Adipocyte (in vitro differentiated cells): ENCODE measurements around the gene MGAT5B.
A peak's percentile ranks its signal among the peaks of the same experiment; 100 is the strongest.

Experiments used
- DNase-seq: peaks from one replicate; pipeline ENCODE4 v3.0.0-alpha.2; 2015; ENCODE audit warnings: low read depth
- H3K27me3 ChIP-seq: replicated peaks from 2 replicates; pipeline ENCODE4 v1.7.0; 2013; ENCODE audit warnings: mild to moderate bottlenecking, low read length, moderate library complexity; ENCODE audit not compliant: control insufficient read depth, insufficient read depth
- H3K36me3 ChIP-seq: 2 replicates; pipeline ENCODE4 v1.7.0; 2013; ENCODE audit warnings: low read length, mild to moderate bottlenecking, moderate library complexity; ENCODE audit not compliant: control insufficient read depth, insufficient read depth, severe bottlenecking
- H3K4me1 ChIP-seq: 2 replicates; pipeline ENCODE4 v1.7.0; 2013; ENCODE audit warnings: mild to moderate bottlenecking, low read length, moderate library complexity; ENCODE audit not compliant: control insufficient read depth, insufficient read depth
- H3K4me3 ChIP-seq: 2 replicates; pipeline ENCODE4 v1.7.0; 2013; ENCODE audit warnings: mild to moderate bottlenecking, low read length, moderate library complexity
- H3K9ac ChIP-seq: 2 replicates; pipeline ENCODE4 v1.7.0; 2013; ENCODE audit warnings: mild to moderate bottlenecking, low read length, moderate library complexity
- H3K9me3 ChIP-seq: 2 replicates; pipeline ENCODE4 v1.7.0; 2013; ENCODE audit warnings: mild to moderate bottlenecking, low read length, moderate library complexity; ENCODE audit not compliant: control insufficient read depth

MGAT5B gene

DNA sequence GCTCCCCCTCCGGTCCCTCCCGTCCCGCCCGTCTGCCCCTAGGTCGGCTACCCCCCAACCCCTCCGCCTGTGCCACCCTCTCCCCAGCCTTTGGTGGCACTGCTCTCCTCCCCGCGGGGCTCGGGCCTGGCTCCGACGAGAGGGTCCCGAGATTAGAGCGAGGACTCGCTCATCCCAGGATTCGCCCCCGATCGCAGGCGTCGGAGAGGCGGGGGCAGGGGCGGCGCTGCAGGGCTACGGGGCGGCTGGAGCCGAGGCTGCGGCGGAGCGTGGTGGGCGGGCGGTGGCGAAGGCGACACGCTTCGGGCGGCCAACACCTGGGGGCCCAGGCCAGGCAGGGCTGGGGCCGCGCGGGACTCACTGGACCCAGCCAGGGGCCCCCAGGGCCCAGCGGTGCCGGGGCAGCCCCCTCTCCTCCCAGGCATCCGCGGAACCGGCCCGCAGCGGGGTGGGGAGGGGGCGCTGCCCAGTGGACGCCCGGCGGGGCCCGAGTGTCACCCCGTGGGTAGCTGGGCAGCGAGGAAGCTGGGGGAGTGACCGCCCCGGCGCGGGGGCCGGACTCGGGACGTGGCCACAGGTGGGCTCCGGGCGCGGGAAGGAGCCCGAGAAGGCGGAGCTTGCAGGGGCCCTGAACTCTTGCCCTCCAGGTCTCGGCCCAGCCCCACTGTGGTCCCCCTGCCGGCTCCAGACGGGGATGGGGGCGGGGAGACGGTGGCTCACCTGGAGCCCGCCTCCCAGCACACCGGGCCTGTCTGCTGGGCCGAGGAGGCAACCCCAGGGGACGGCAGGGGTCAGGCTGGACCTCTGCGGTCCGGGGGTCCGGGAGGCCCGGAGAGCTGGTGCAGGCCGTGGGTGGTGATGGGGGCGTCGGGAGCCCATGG, 1.5 kb downstream of the MGAT5B start:
- Histone ChIP-seq H3K4me3 (no peak overlapping the region), H3K9ac (no peak overlapping the region), H3K4me1 (peaks cover 16% of the 10 kb centered on the region), H3K9me3 (no peaks in the 10 kb centered on the region), H3K27me3 (peaks cover 28% of the 10 kb centered on the region), H3K36me3 (no peaks in the 10 kb centered on the region)
- peak; percentile 9 for DNase-seq

GRCh38 chr17:76870377-76870714, 2.1 kb downstream of the MGAT5B start:
- Histone ChIP-seq H3K36me3 (no peaks in the 10 kb centered on the region), H3K4me1 (peaks cover 16% of the 10 kb centered on the region), H3K9ac (no peak overlapping the region), H3K27me3 (peaks cover 25% of the 10 kb centered on the region), H3K4me3 (no peak overlapping the region), H3K9me3 (peaks cover 4% of the 10 kb centered on the region)
- peak; percentile 10 for DNase-seq

DNA sequence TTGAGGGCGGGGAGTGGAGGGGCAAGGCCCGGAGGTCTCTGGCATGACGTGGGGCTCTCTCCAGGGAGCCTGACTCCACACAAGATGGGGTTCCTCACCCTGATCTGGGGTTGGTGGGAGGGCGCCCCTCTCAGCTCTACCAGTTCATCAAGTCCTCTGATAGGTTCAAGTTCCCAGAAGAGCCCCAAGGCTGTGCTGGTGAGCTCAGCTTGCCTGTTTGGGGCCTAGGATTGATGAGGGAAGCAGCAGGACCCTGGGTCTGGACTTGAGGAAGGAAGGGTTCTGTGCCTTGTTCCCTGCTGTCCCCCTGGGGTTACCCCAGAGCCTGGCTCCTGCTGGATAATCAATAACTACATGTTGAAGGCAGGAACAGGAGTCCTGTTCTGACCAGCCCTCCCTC, 3.5 kb downstream of the MGAT5B start:
- Histone ChIP-seq H3K9ac (no peak overlapping the region), H3K4me1 (peaks cover 14% of the 10 kb centered on the region), H3K4me3 (no peak overlapping the region), H3K36me3 (no peaks in the 10 kb centered on the region), H3K9me3 (peaks cover 4% of the 10 kb centered on the region), H3K27me3 (peaks cover 20% of the 10 kb centered on the region)
- DNase-seq: no peak

DNA sequence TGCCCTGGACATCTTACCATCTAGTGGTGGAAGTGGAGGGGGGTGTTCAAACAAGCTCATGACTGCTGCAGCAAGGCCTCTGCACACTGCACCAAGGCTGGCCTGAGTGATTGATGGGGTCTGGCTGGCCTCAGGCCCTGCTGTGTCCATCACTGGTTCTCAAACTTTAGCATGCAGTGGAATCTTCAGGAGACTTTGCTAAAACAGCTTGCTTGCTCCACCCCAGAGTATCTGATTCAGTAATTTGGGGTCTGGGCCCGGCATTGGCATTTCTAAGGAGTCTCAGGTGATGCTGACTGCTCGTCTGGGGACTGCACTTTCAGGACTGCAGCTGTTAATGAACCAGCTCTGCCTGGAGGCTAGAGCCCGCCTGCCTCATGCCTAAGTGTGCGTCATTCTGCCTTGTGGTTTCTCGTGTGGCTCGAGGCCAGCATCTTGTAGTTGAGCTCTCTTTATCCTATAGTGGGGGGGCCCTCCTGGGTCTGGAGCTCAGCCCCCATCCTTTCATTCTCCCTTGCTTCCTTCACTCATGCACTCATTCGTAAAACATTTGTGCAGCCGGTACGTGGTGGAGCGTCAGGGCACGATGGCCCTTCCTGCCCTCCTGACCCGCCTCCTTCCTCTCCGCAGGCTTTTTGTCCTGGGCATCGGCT, 4.1 kb downstream of the MGAT5B start:
- no peak overlapping the region for H3K9ac ChIP-seq
- H3K9me3 ChIP-seq: peaks cover 4% of the 10 kb centered on the region
- DNase-seq: peak; percentile 96
- no peak overlapping the region for H3K4me3 ChIP-seq
- peaks cover 20% of the 10 kb centered on the region for H3K27me3 ChIP-seq
- no peaks in the 10 kb centered on the region for H3K36me3 ChIP-seq
- peaks cover 7% of the 10 kb centered on the region for H3K4me1 ChIP-seq

DNA sequence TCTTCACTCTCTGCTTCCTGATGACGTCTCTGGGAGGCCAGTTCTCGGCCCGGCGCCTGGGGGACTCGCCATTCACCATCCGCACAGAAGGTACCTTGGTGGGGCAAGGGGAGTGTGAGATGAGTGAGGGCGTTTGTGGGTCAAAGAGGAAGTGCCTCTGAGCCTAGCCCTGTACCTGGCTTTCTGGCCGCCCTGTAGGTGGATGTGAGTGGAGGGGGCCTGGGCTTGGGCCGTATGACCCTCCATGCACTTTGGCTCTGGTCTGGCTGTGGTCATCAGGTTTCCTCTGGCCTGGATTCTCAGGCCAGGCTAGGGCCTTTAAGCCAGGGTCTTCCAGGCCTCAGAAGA, 4.6 kb downstream of the MGAT5B start:
- no peak overlapping the region for H3K9ac ChIP-seq
- H3K27me3 ChIP-seq: peaks cover 24% of the 10 kb centered on the region
- no peak for DNase-seq
- H3K9me3 ChIP-seq: peaks cover 4% of the 10 kb centered on the region
- no peak overlapping the region for H3K4me3 ChIP-seq
- peaks cover 2% of the 10 kb centered on the region for H3K4me1 ChIP-seq
- no peaks in the 10 kb centered on the region for H3K36me3 ChIP-seq

DNA sequence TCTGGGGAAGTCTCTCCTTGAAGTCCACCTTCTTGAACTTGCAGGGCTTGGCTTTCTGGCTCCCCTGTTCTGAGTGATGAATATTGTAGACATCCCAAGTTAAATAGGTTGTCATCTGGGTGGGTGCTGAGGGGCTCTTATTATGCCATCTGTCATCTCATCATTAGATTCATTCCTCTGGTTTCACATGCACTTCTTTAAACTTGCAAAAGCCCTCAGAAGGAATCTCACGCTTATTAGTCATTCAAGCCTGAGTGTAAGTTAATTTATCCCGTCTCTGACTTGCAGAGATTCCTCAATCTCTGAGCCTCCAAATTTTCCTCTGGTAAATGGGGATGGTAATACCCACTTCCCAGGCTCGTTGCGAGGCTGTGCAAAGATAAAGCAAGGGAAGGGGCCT, 5.7 kb downstream of the MGAT5B start:
- Histone ChIP-seq H3K4me3 (no peak overlapping the region), H3K27me3 (peaks cover 32% of the 10 kb centered on the region), H3K9ac (no peak overlapping the region), H3K9me3 (peaks cover 4% of the 10 kb centered on the region), H3K4me1 (no peaks in the 10 kb centered on the region), H3K36me3 (no peaks in the 10 kb centered on the region)
- peak; percentile 8 for DNase-seq

- Histone ChIP-seq H3K4me1 (no peaks in the 10 kb centered on the region), H3K4me3 (no peak overlapping the region), H3K9ac (no peak overlapping the region), H3K9me3 (peaks cover 4% of the 10 kb centered on the region), H3K36me3 (no peaks in the 10 kb centered on the region), H3K27me3 (peaks cover 34% of the 10 kb centered on the region)
- DNase-seq: no peak
Measured at GRCh38 chr17:76877437-76877836, 9.2 kb downstream of the MGAT5B start.

- H3K4me3 ChIP-seq: no peak overlapping the region
Measured at GRCh38 chr17:76878568-76878967, 10.4 kb downstream of the MGAT5B start.

GRCh38 chr17:76879254-76879653, 11.1 kb downstream of the MGAT5B start:
- Histone ChIP-seq H3K27me3 (peaks cover 40% of the 10 kb centered on the region), H3K4me3 (no peak overlapping the region), H3K9ac (no peak overlapping the region), H3K36me3 (no peaks in the 10 kb centered on the region), H3K9me3 (peaks cover 4% of the 10 kb centered on the region), H3K4me1 (no peaks in the 10 kb centered on the region)
- no peak for DNase-seq

More at GRCh38 chr17:76878568-76878967, 10.4 kb downstream of the MGAT5B start:
- H3K27me3 ChIP-seq: peaks cover 36% of the 10 kb centered on the region
- H3K9ac ChIP-seq: no peak overlapping the region
- H3K4me1 ChIP-seq: no peaks in the 10 kb centered on the region
- no peak for DNase-seq
- peaks cover 4% of the 10 kb centered on the region for H3K9me3 ChIP-seq
- no peaks in the 10 kb centered on the region for H3K36me3 ChIP-seq

- Histone ChIP-seq H3K27me3 (peaks cover 40% of the 10 kb centered on the region), H3K4me1 (no peaks in the 10 kb centered on the region), H3K4me3 (no peak overlapping the region), H3K9me3 (peaks cover 4% of the 10 kb centered on the region), H3K9ac (no peak overlapping the region), H3K36me3 (no peaks in the 10 kb centered on the region)
- no peak for DNase-seq
Measured at GRCh38 chr17:76879691-76880090, 11.5 kb downstream of the MGAT5B start.

GRCh38 chr17:76880268-76880667, 12.1 kb downstream of the MGAT5B start:
- DNase-seq: no peak
- Histone ChIP-seq H3K4me3 (no peak overlapping the region), H3K4me1 (no peaks in the 10 kb centered on the region), H3K9ac (no peak overlapping the region), H3K27me3 (peaks cover 44% of the 10 kb centered on the region), H3K36me3 (no peaks in the 10 kb centered on the region), H3K9me3 (no peaks in the 10 kb centered on the region)
